VCaP (cell line): ENCODE measurements around the gene COL20A1.

Experiments
- H3K27ac ChIP-seq: fragments of 450-650 bp; 2 replicates; pipeline ENCODE4 v1.5.1; 2017
- TF ChIP-seq, protein P1 (sequence below): fragments of 450-650 bp; conservative IDR thresholded peaks from 2 replicates; pipeline ENCODE4 v1.5.1; 2017; ENCODE audit warnings: mild to moderate bottlenecking, moderate library complexity

COL20A1 gene

DNA sequence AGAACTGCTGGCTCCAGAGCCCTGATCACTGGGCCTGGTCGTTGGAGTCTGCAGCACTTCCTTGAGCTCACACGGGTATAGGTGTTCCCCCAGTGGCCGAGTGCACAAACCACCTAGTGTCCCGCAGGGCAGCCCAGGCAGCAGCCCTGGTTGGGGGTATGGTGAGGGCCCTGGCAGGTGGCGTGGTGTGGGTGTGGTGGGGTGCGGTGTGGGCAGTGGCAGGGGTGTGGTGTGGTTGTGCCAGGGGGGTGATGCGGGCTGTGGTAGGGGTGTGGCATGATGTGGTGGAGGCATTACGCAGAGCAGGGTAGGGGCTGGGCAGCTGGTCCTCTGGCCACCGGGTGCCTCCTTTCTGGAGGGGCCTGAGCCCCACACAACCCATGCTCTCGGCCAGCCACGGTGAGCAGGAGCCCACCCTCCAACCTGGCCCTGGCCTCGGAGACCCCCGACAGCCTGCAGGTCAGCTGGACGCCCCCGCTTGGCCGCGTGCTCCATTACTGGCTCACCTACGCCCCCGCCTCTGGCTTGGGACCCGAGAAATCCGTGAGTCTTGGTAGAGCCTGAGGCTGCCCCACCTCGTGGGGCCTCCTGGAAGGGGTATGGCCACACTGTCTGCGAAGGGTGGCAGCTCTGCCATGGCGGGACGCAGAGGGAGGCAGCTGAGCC lies 20.5 kb downstream of the COL20A1 start:
- TF ChIP-seq, protein P1, sequence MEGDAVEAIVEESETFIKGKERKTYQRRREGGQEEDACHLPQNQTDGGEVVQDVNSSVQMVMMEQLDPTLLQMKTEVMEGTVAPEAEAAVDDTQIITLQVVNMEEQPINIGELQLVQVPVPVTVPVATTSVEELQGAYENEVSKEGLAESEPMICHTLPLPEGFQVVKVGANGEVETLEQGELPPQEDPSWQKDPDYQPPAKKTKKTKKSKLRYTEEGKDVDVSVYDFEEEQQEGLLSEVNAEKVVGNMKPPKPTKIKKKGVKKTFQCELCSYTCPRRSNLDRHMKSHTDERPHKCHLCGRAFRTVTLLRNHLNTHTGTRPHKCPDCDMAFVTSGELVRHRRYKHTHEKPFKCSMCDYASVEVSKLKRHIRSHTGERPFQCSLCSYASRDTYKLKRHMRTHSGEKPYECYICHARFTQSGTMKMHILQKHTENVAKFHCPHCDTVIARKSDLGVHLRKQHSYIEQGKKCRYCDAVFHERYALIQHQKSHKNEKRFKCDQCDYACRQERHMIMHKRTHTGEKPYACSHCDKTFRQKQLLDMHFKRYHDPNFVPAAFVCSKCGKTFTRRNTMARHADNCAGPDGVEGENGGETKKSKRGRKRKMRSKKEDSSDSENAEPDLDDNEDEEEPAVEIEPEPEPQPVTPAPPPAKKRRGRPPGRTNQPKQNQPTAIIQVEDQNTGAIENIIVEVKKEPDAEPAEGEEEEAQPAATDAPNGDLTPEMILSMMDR, result no peak
- no peak overlapping the region for H3K27ac ChIP-seq

DNA sequence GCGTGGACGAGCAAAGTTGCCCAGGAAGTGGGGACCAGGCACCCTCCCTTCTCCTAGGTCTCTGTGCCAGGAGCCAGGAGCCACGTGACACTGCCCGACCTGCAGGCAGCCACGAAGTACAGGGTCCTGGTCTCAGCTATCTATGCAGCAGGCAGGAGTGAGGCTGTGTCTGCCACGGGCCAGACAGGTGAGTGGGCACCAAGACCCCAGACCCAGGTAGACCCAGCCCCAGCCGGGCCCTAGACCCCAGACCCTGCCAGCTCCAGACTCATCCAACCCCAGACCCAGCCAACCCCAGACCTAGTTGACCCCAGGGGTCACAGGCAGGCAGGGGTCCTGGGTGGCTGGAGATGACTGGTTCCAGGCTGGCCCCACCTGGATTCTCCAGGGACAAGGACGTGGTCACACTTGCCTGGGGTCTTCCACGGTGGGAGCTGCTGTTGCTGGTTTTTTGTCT lies 21.1 kb downstream of the COL20A1 start:
- TF ChIP-seq, protein P1, result no peak
- H3K27ac ChIP-seq, result no peak overlapping the region

DNA sequence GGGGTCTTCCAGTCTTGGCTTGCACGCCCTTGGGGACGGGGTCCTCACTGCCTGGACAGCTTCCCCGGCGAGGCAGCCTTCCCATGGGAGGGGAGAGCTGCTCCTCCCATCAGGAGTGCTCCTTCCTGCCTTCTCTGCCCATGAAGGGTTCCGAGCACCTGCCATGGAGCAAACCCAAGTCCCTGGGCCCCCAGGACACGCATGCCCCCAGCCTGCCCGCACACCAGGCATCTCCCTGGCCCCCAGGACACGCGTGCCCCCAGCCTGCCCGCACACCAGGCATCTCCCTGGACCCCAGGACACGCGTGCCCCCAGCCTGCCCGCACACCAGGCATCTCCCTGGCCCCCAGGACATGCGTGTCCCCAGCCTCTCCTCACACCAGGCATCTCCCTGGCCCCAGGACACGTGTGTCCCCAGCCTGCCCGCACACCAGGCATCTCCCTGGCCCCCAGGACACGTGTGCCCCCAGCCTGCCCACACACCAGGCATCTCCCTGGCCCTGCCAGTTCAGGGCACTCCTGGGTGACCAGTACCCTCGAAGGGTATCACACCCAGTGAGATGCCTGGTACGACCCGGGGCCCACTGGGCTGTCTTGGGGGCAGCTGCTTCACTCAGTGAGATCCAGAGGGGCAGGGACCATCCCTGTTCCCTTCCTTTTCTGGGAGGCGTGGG lies 21.7 kb downstream of the COL20A1 start:
- no peak overlapping the region for H3K27ac ChIP-seq
- TF ChIP-seq, protein P1, result no peak

DNA sequence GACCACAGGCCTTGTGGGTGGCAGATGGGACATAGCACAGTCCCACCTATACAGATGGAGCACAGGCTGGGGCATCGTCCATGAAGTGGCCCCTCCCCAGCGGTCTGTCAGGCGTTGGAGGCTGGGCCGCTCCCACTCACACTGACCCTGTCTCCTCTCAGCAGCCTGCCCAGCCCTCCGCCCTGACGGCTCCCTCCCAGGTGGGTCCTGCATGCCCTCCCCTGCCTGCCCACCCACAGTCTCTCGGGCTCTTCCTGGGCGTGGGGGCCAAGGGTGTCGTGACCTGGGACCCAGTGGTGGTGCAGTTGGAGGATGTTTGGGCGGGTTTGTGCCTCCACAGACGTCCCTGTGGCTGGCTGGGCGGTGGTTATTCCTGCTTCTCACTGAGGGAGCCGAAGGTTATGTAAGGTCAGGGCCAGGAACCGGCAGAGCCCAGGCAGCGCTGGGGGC lies 22.3 kb downstream of the COL20A1 start:
- no peak overlapping the region for H3K27ac ChIP-seq
- TF ChIP-seq, protein P1, result no peak

DNA sequence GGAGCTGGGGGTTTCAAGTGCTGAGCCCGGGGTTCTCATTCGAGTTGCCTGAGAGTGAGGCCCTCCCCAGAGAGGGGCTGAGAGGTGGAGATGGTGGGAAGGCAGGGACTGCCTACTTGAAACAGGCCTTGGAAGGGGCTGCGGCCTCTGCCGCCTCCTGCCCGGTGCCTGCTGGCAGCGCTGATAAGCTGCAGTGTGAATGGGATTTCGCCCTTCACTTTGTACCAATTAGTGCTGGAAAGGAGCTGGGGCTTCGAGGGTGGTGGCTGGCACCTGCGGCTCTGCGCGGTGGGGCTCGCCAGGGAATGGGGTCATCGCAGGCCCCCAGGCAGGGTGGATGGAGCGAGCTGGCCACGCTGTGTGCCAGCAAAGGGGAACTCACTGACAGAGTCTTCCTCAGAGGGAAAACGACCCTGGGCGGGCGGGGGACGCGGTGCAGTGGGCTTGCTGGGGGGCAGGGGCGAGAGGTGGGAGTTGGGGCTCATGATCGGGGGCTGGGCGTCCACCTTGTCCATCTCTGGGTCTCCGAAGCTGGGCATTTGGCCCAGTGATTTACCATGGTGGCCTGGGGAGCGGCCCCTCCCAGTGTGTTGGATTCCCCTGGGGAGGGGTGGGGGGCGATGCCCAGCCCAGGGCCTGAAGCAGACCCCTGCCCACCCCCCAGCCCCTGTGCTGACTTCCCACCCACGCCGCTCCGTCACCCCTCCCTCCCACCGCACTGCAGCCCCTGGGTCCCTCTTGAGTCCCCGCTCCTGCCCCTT lies 22.9 kb downstream of the COL20A1 start:
- TF ChIP-seq, protein P1, result no peak
- no peak overlapping the region for H3K27ac ChIP-seq

DNA sequence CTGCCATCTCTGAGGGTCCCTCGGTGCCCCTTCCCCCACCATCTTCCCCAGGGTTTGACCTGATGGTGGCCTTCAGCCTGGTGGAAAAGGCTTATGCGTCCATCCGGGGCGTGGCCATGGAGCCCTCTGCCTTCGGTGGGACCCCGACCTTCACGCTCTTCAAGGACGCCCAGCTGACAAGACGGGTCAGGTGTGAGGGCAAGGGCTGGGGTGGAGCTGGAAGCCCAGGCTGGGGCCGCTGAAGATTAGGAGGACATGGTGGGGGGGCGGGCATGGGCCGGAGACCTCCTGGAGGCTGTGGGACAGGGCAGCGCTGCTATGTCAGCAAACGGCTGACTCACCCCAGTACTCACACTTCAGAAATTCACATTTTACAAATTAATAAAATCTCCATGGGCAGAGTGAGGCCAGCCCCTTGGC lies 23.5 kb downstream of the COL20A1 start:
- TF ChIP-seq, protein P1, result no peak
- no peak overlapping the region for H3K27ac ChIP-seq

DNA sequence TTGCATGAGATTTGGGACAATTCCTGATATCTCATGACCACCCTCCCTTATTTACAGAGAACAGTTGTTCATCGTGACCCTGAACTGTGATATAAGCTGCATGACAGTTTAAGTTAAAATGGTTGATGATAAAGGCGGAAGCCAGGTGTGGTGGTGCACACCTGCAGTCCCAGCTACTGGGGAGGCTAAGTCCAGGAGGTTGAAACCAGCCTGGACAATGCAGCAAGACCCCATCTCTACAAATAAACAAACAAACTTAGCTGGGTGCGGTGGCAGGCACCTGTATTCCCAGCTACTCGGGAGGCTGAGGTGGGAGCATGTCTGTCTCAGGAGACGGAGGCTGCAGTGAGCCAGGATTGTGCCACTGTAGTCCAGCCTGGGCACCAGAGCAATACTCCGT lies 24.1 kb downstream of the COL20A1 start:
- TF ChIP-seq, protein P1, result no peak
- H3K27ac ChIP-seq, result no peak overlapping the region
